ENCODE results near the gene KLHL30.

The KLHL30 gene

GRCh38 chr2:238131761-238132462 lies 6.6 kb upstream of the KLHL30 start:
- no peak for DNase-seq

GRCh38 chr2:238132463-238133450 lies 5.7 kb upstream of the KLHL30 start:
- no peak for DNase-seq

GRCh38 chr2:238133499-238134392 lies 4.7 kb upstream of the KLHL30 start:
- DNase-seq = no peak

- peak; percentile 1 for DNase-seq
Measured at GRCh38 chr2:238134393-238134785, 4.1 kb upstream of the KLHL30 start.

- no peak for DNase-seq
Measured at GRCh38 chr2:238135601-238136150, 2.8 kb upstream of the KLHL30 start.

GRCh38 chr2:238136820-238137537 lies 1.5 kb upstream of the KLHL30 start:
- no peak for DNase-seq

GRCh38 chr2:238137885-238138284 lies 583 bp upstream of the KLHL30 start:
- no peak for DNase-seq

- peak; percentile 4 for DNase-seq
Measured at GRCh38 chr2:238139196-238140039, 950 bp downstream of the KLHL30 start.

- DNase-seq = no peak
Measured at GRCh38 chr2:238140040-238140439, 1.6 kb downstream of the KLHL30 start.

GRCh38 chr2:238140721-238141540 lies 2.5 kb downstream of the KLHL30 start:
- no peak for DNase-seq

GRCh38 chr2:238141541-238142318 lies 3.3 kb downstream of the KLHL30 start:
- DNase-seq = no peak

GRCh38 chr2:238142382-238143205 lies 4.1 kb downstream of the KLHL30 start:
- DNase-seq = no peak

- DNase-seq = peak; percentile 19
Measured at GRCh38 chr2:238143239-238143951, 4.9 kb downstream of the KLHL30 start.

GRCh38 chr2:238144262-238144661 lies 5.8 kb downstream of the KLHL30 start:
- no peak for DNase-seq

- no peak for DNase-seq
Measured at GRCh38 chr2:238145046-238145445, 6.6 kb downstream of the KLHL30 start.

- no peak for DNase-seq
Measured at GRCh38 chr2:238145851-238146250, 7.4 kb downstream of the KLHL30 start.

- DNase-seq = peak; percentile 11
Measured at GRCh38 chr2:238146884-238147544, 8.5 kb downstream of the KLHL30 start.

Measured in NCI-H2171 treated with DMSO at 0.1 percent for 48 hours (cell line).